K562 (cell line): ENCODE results near the gene SEZ6L. TPM values are rescaled to one million over a fixed set of nuclear protein-coding genes. Genes with fewer than 3 reads are reported as not detected.

Experiments
- ATAC-seq: fragments of 200-7000 bp; cut with Tn5 transposase; 3 replicates; pipeline ENCODE4 v1.9.1; 2020; ENCODE audit warnings: moderate library complexity
- BruUV-seq: library from RNA; stranded (reverse); fragments of 400-500 nt; replicated peaks from 2 replicates; lab custom pipeline; 2021; lab: Mats Ljungman, UMichigan
- CTCF ChIA-PET: fragments of 300-600 bp; formaldehyde crosslinking; extraction: SDS; loops from one replicate; lab custom pipeline; 2021; ENCODE audit warnings: low intra/inter-chr PET ratio; lab: Yijun Ruan, JAX
- POLR2A ChIA-PET: fragments of 300-600, 350-650 bp; sonication (Branson Sonifier 250); formaldehyde crosslinking; extraction: SDS; loops from one replicate; lab custom pipeline; 2021; ENCODE audit warnings: antibody characterized with exemption, inconsistent platforms; lab: Yijun Ruan, JAX
- DNase-seq, 4 experiments: peaks; one replicate each; pipeline versions ENCODE4 v3.0.0 to v3.0.0-alpha.2; 2011 to 2018; ENCODE audit warnings: low spot score in 3 of 4, mixed read lengths in 3 of 4; ENCODE audit errors: extremely low read depth in 1 of 4
- FAIRE-seq: peaks from 2 replicates; lab custom pipeline; 2011; peaks lifted over from hg19 to GRCh38; lab: Jason Lieb, UNC
- H2AFZ ChIP-seq: 2 replicates; pipeline ENCODE4 v1.6.0; 2011; ENCODE audit warnings: low read depth, low read length, control low read depth, inconsistent platforms
- H3K27ac ChIP-seq: fragments of 200-600 bp; 3 replicates; pipeline ENCODE4 v1.8.0; 2011; ENCODE audit warnings: low read depth, mild to moderate bottlenecking, control low read depth, inconsistent platforms, low read length, moderate library complexity, mixed read lengths; ENCODE audit errors: extremely low read depth
- H3K27me3 ChIP-seq, 2 experiments: fragments of 300-600 bp in 1 of 2; 2 replicates in 1 of 2; 3 replicates in 1 of 2; pipeline versions ENCODE4 v1.6.0 to v1.8.0; 2011; ENCODE audit warnings: inconsistent platforms in 2 of 2, low read length in 2 of 2, mild to moderate bottlenecking in 1 of 2, mixed read lengths in 1 of 2, moderate library complexity in 1 of 2; ENCODE audit not compliant: control insufficient read depth in 2 of 2, insufficient read depth in 2 of 2
- H3K36me3 ChIP-seq: fragments of 300-600 bp; 3 replicates; pipeline ENCODE4 v1.8.0; 2011; ENCODE audit warnings: mild to moderate bottlenecking, low read length, inconsistent platforms; ENCODE audit not compliant: control insufficient read depth, insufficient read depth
- H3K4me1 ChIP-seq, 2 experiments: fragments of 200-600 bp in 1 of 2; replicated peaks in 1 of 2; 2 replicates in 1 of 2; 3 replicates in 1 of 2; pipeline versions ENCODE4 v1.5.1 to v1.8.0; 2011; ENCODE audit warnings: inconsistent platforms in 2 of 2, low read length in 2 of 2, mild to moderate bottlenecking in 1 of 2, mixed read lengths in 1 of 2, moderate library complexity in 1 of 2; ENCODE audit not compliant: control insufficient read depth in 2 of 2, insufficient read depth in 2 of 2
- H3K4me2 ChIP-seq: 2 replicates; pipeline ENCODE4 v1.6.1; 2011; ENCODE audit warnings: low read length, control low read depth, inconsistent platforms, mixed read lengths; ENCODE audit not compliant: insufficient read depth
- H3K4me3 ChIP-seq: fragments of 200-600 bp; sonication (generic), shearing (Covaris generic); 2 replicates; pipeline ENCODE4 v1.5.1; 2016; ENCODE audit warnings: control low read depth, inconsistent platforms
- H3K79me2 ChIP-seq: fragments of 200-600 bp; 3 replicates; pipeline ENCODE4 v1.8.0; 2011; ENCODE audit warnings: low read length, inconsistent platforms; ENCODE audit not compliant: control insufficient read depth, insufficient read depth
- H3K9ac ChIP-seq, 2 experiments: 2 replicates each; pipeline versions ENCODE4 v1.6.0 to v1.6.1; 2011; ENCODE audit warnings: low read depth in 2 of 2, low read length in 2 of 2, control low read depth in 1 of 2, inconsistent platforms in 1 of 2, mild to moderate bottlenecking in 1 of 2, mixed read lengths in 1 of 2; ENCODE audit not compliant: insufficient read depth in 1 of 2
- H3K9me1 ChIP-seq: one replicate; pipeline ENCODE4 v1.6.0; 2011; ENCODE audit warnings: inconsistent platforms, mild to moderate bottlenecking, low read length, moderate library complexity; ENCODE audit not compliant: control insufficient read depth, insufficient read depth
- H3K9me3 ChIP-seq: replicated peaks from 2 replicates; pipeline ENCODE4 v1.5.1; 2011; ENCODE audit warnings: low read depth, low read length, inconsistent platforms; ENCODE audit not compliant: control insufficient read depth, insufficient read depth
- H4K20me1 ChIP-seq: replicated peaks from 2 replicates; pipeline ENCODE4 v1.6.1; 2011; ENCODE audit warnings: low read length, inconsistent platforms, mixed read lengths; ENCODE audit not compliant: control insufficient read depth, insufficient read depth
- OTX1 ChIP-seq: fragments of 450-650 bp; formaldehyde crosslinking; IDR thresholded peaks from 2 replicates; pipeline ENCODE4 v1.4.0; 2022; ENCODE audit warnings: mild to moderate bottlenecking
- WGBS: fragments of 100-300 bp; shearing (Covaris generic); methylation state at CpG from one replicate; pipeline ENCODE4 v1.1.6; 2016; ENCODE audit warnings: low coverage, mixed read lengths; ENCODE audit not compliant: insufficient coverage; ENCODE audit errors: missing lambda C conversion rate; 5-methylcytosine and 5-hydroxymethylcytosine counted together
- in situ Hi-C: fragments of 300-500 bp; cut with MboI; formaldehyde crosslinking; loops from 4 replicates; pipeline ENCODE4 v1.15.0; 2018; ENCODE audit warnings: inconsistent platforms, mixed read lengths
- intact Hi-C: fragments of 100-400 bp; cut with micrococcal nuclease; formaldehyde crosslinking; loops from 2 replicates; pipeline ENCODE4 v1.14.2; 2022
- polyA plus RNA-seq, 8 experiments: library from polyadenylated mRNA; depleted of rRNA in 4 of 8; stranded (reverse) in 5 of 8; unstranded in 3 of 8; fragments of >200 nt; fragmentation: Nextera tagmentation in 2 of 8; fragmentation: Illumina TruSeq in 1 of 8; extraction: Ambion mirVana in 2 of 8; extraction: Trizol in 1 of 8; gene quantifications; 2 replicates each; pipeline versions ENCODE4 v1.2.1 to v1.2.3, GENCODE V29; 2011 to 2014; ENCODE audit warnings: inconsistent platforms in 1 of 8, missing spikeins in 1 of 8
- total RNA-seq, 7 experiments: library from RNA; depleted of rRNA in 6 of 7; stranded (reverse); fragments of >200 nt in 6 of 7; fragmentation: Illumina TruSeq in 2 of 7; extraction: Trizol in 2 of 7; gene quantifications; 2 replicates each; pipeline versions ENCODE4 v1.2.1 to v1.2.3, GENCODE V29; 2011 to 2021; ENCODE audit warnings: low replicate concordance in 1 of 7
- TF ChIP-seq, protein P1 (sequence below): fragments of 450-650 bp; IDR thresholded peaks from 2 replicates; pipeline ENCODE4 v1.6.1; 2018; ENCODE audit not compliant: partially characterized antibody

Gene SEZ6L
- total and polyA plus RNA-seq, 9 of the 15 experiments (the other 6 are each of a cell fraction or from before 2014, with no cell fraction given), result not detected

DNA sequence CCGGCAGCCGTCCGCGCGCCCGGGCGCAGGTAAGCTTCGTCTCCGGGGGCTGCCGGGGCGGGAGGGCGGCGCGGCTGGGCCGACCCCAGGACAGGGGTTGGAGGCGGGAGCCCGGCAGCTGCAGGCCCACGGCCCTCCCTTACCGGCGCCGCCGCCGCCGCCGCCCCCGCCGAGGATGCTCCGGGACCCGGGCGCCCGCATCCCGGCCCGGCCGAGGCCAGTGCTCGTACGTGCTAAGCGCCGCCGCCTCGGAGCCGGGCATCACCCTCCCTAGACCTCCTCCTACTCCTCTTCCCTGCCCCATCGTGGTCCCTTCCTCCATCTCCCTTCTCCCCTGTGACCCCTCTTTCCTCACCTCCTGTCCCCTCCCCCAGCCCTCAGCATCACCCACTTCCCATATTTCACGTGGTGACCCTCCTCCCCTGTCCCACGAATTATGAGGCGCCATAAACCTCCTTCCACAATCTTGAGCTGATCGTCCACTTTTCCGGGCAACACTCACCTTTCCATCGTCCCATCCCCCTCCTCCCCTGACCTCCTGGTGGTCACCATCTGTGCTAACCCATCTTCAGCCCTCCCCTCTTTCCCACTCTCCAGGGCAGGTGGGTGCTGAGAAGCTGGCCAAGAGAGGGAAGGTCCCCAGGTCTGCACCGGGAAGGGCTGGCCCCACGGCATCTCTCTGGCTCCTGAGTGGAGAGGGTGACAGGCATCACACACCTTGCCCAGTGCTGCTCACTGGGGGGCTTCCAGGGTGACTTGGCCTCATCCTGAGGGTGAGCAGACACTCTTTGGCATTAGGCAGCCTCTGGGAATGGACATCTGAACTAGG lies 260.4 kb downstream of the SEZ6L start:
- 16% methylated on average over 14 of the region's 50 CpGs for WGBS
- in situ Hi-C loops, result no loop called here
- no TSS peak for BruUV-seq
- intact Hi-C loops, result no loop called here
- Histone ChIP-seq H3K9me1 (no peaks in the 10 kb centered on the region), H3K27ac (no peak overlapping the region), H3K9ac (peak overlapping the region in 1 of 2 experiments; percentile 58; a peak in 2 of 4 replicates), H3K36me3 (no peaks in the 10 kb centered on the region), H3K4me1 (peaks cover 0 to 27% of the 10 kb centered on the region in 2 experiments; a peak in 2 of 5 replicates), H3K4me2 (peak overlapping the region; percentile 37), H3K79me2 (no peaks in the 10 kb centered on the region), H3K4me3 (peak overlapping the region; percentile 34), H4K20me1 (no peaks in the 10 kb centered on the region), H3K27me3 (peaks cover 2 to 6% of the 10 kb centered on the region in 2 experiments; a peak in 3 of 5 replicates), H2AFZ (no peak overlapping the region), H3K9me3 (no peaks in the 10 kb centered on the region)
- POLR2A ChIA-PET, result interaction anchor here (1.0 to 1.2 kb wide), 3 partner anchors 10 to 31 kb away, joined by 3 to 4 read pairs (median 3); no protein-coding TSS in a partner anchor
- no peak for FAIRE-seq
- no peak for ATAC-seq
- TF ChIP-seq OTX1, result peak; percentile 16; the same call in 1 of the 2 replicates
- TF ChIP-seq, protein P1, sequence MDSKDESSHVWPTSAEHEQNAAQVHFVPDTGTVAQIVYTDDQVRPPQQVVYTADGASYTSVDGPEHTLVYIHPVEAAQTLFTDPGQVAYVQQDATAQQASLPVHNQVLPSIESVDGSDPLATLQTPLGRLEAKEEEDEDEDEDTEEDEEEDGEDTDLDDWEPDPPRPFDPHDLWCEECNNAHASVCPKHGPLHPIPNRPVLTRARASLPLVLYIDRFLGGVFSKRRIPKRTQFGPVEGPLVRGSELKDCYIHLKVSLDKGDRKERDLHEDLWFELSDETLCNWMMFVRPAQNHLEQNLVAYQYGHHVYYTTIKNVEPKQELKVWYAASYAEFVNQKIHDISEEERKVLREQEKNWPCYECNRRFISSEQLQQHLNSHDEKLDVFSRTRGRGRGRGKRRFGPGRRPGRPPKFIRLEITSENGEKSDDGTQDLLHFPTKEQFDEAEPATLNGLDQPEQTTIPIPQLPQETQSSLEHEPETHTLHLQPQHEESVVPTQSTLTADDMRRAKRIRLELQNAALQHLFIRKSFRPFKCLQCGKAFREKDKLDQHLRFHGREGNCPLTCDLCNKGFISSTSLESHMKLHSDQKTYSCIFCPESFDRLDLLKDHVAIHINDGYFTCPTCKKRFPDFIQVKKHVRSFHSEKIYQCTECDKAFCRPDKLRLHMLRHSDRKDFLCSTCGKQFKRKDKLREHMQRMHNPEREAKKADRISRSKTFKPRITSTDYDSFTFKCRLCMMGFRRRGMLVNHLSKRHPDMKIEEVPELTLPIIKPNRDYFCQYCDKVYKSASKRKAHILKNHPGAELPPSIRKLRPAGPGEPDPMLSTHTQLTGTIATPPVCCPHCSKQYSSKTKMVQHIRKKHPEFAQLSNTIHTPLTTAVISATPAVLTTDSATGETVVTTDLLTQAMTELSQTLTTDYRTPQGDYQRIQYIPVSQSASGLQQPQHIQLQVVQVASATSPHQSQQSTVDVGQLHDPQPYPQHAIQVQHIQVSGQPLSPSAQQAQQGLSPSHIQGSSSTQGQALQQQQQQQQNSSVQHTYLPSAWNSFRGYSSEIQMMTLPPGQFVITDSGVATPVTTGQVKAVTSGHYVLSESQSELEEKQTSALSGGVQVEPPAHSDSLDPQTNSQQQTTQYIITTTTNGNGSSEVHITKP, result no peak
- CTCF ChIA-PET, result no interaction called here
- peak in 2 of 4 experiments; percentile 24 to 36 for DNase-seq
